NCI-H460 (cell line): ENCODE measurements around the gene STPG1. TPM values are rescaled to one million over a fixed set of nuclear protein-coding genes. Genes with fewer than 3 reads are reported as not detected.

Experiments
- DNase-seq: peaks from one replicate; pipeline ENCODE4 v3.0.0-alpha.2; 2016; ENCODE audit warnings: low read depth; ENCODE audit errors: extremely low read depth
- total RNA-seq: library from RNA; depleted of rRNA; stranded (reverse); fragments of >200 nt; shearing (Covaris generic); gene quantifications from 2 replicates; pipeline ENCODE4 v1.2.3, GENCODE V29; 2014

The STPG1 gene
- total RNA-seq, 1 experiment from 2014 or later, result 16.9 TPM

- no peak for DNase-seq
Observed at GRCh38 chr1:24400065-24400464, 13.5 kb downstream of the STPG1 start.

DNA sequence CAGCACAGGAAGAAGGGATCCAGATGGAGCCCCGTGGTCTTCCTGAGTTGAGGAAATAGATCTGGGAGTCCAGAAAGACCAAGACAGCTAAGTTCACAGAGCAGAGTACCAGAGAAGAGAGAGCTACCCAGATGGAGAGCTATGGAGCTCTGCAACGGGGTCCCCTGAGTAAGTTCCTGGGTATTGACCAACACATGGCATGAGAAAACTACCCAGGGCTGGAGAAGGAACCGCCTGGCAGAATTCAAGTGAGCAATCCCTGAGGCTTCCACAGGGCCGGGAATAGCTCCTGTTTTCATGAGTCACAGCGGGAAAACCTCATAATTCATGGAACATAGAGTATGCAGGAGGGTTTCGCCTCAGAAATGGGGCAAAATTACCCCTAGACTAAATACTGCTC, 19.7 kb downstream of the STPG1 start:
- peak; percentile 33 for DNase-seq

GRCh38 chr1:24392982-24393650, 20.5 kb downstream of the STPG1 start:
- no peak for DNase-seq

- DNase-seq, result no peak
Observed at GRCh38 chr1:24392604-24392946, 21.0 kb downstream of the STPG1 start.

GRCh38 chr1:24391882-24392603, 21.5 kb downstream of the STPG1 start:
- DNase-seq, result peak; percentile 68

DNA sequence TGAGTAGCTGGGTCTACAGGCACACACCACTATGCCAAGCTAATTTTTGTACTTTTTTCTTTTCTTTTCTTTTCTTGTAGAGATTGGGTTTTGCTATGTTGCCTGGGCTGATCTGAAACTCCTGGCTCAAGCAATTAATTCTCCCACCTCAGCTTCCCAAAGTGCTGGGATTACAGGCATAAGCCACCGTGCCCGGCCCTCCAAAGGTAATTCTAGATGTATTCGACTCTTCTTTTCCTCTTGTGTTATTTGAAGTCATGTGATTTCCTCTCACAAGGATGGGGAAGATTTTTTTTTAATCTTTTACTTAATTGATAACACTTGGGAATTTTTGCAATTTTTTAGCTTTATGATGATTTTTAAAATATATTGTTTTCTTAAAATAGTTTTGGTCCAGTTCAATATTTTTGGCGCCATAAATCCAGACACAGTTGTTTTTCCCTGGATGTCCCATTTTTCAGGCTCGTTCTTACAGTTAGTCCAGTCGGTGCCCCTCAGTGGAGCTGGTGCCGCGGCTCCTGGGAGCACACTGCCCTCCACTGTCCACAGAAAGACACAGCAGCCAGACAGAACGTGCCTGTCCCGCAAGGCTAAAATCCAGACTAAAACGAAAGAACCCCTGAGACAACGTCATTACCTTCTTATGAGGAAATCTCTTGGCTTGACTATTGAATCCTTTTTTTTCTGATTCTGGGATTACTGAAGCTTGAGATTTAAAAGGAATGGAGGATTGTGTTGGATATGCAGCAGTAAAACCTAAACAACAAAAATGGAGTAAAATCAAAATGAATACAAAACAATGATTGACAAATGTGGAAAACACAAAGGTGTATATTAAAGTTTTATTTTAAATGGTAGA, 22.4 kb downstream of the STPG1 start:
- DNase-seq, result peak; percentile 82

DNA sequence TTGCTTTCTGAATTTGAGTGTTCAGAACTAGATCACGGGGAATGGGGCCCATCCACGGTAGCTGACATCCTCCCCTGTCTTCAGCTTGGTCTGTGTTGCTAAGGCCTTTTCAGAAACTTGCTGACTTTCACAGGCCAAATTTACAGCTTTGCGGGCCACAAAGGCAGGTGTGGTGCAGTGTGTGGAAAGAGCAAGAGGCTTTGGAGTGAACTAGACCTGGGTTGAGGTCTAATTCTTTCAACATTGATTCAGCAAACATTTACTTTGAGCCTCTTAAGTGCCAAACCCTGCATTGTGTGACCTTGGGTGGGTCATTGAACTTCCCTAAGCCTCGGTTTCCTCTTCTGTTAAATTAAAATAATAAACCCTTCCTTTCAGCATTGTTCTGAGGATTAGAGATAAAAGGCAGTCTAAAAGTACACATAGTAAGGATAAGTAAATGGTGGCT, 24.3 kb downstream of the STPG1 start:
- no peak for DNase-seq

DNA sequence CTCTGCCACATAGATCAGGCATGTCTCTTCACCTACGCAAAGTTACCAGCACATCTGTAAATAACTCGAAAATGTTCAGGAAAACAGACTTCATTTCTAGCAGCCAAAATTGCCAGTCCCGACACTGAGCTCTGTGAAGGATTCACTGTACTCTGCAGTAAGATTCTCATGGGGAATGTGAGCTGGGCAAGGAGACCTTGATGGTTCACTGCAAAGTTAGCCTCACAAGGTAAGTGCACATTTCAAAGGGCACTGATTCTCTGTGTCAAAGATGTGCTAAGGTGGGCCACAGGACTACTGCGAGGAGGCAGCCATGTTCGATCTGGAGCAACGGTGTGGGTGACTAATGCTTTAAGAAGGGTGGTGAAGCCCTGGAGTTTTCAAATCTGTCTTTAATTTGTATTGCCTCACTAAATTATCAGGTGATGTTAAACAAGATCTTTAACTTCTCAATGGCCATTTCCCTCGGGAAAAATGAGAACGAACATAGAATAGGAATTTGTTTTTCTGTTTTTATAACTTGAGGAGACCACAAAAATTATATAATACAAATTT, 25.2 kb downstream of the STPG1 start:
- DNase-seq, result no peak

GRCh38 chr1:24387636-24388175, 25.9 kb downstream of the STPG1 start:
- DNase-seq, result no peak

DNA sequence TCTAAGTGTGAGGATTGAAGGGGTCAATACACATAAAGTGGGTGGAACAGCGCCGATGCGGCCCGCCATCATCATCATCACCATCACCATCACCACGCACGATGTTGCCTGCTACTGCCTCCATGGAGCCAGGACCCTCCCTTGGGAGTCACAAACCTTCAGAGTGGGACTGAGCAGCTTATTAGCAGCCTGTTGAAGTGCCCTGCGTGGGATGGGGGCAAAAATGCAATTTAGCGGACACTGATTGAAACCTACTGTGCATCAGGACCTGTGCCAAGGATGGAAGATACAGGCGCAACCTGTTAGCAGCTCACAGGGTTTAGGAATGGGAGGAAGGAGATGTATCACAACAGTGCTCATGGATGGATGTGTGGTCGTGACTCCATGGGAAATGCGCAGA, 26.7 kb downstream of the STPG1 start:
- no peak for DNase-seq

- DNase-seq, result no peak
Observed at GRCh38 chr1:24386241-24386640, 27.3 kb downstream of the STPG1 start.

DNA sequence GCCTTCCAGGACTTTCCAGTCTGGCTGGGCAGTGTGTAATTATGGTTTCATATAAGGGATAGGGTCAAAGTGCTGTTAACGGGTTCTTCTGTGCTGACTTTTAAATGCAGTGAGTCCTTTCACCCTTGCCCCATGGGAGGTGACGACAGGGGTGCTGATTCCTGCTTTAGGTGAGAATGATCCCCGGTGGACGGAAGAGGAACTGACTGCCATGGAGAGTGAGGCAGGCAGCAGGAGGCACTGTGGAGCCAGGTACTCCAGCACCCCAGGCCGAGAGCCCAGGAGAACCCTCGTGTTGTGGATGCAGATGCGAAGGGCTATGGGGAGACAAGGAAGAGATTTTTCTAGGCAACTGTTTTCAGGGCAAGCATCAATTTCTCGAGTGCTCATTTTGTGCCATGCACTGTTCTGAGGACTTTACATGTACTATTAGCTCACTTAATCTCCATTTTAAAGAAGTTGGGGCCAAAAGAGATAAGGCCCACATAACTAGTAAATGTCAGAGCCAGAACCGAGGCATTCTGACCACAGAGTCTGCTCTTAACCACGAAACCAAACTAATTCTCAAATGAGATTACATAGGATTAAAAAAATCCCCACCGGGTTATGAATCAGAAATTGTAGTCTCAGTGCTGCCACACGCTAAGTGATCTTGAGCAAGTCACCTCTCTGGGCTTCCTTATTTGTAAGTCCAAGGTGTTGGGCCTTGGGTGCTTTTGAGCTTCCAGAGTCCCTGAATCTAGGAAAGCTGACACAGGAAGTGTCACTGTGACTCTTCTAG, 28.2 kb downstream of the STPG1 start:
- DNase-seq, result no peak

DNA sequence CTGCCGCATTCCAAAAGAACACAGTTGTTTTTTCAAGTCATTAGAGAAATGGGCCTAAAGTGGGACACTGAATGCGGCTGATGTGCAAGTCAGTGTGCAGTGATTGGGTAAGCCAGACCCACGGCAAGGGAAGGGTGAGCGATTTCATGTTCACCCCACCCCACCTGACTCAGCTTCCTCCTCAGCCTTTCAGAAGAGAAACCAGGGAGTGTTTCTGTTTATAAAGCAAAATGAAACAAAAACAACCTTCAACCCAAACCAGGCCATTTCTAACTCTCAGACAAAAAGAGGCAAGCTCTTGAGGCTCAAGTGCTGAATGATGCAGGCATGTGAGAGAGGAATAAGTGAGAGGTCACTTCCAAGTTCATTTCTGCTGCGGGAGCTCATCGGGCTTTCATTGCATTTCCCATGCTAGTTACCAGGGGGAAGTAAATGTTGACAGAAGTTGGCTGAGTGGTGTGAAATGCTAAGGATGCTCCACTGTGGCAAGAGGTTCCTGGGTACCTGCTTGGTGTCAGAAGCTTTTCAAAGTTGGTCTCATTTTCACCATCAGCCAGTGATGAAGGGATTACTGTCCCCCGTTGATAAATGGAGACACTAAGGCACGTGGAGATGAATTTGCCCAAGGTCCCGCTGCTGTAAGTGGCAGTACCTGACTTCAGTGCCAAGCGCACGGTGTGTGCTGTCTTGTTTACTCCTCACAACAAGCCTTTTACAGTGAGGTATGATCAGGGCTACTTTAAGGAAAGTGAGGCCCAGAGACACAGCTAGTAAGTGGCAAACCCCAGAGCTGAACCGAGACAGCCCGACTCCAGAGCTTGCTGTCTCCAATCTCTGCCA, 29.1 kb downstream of the STPG1 start:
- peak; percentile 35 for DNase-seq

GRCh38 chr1:24383381-24383940, 30.1 kb downstream of the STPG1 start:
- DNase-seq, result no peak

DNA sequence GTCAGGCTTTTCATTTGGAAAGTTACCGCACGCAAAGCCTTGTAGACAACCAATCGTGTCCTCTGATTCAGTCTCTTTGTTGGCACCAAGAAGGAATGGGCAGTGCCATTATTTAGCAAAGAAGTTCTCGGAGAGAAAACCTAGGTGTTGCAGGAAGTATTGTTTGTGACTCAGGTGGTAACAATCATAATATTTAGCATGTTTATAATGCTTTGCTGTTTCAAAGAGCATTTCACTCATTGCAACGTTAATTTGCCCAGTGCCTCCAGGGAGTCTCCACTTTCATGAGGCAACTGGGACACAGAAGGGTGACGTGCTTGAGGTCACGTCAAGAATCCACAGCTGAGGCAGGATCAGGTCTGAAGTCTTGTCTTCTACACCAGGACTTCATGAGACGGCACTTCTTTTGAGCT, 31.4 kb downstream of the STPG1 start:
- DNase-seq, result no peak

DNA sequence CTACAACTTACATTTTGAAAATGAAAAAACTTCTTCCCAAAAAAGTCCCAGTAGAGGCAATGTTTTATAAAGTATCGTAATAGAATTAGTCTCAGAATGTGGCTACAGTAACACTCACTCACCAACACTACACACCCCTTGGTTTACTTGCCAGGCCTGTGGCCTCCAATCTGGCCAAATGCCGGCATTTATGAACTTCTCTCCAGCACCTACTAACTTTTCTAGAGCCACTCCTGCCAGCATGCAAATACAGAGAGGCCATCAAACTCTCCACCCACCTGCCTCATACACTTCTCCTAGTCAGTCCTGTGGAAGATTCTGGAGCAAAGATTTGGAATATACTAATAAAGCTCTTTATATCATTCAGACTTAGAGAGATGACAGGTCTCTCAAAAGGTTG, 32.3 kb downstream of the STPG1 start:
- no peak for DNase-seq

DNA sequence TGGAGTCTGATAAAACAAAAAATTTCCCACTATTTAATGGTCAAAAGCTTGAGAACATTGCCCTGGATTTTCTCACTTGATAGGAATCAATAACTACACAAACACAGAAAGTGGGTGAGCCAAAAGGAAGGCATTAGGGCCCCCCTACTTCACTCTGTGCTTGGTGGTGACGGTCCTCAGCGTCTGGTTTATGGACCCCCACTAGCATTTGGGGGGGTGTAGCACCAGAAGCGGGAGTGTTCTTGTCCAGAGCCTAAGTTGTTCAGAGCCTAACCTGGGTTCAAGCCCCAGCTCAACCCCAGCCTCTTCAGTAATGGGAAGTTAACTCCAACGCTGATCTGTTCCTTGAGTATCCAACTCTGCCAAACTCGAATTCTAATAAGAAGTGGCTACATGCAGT, 33.1 kb downstream of the STPG1 start:
- DNase-seq, result no peak

DNA sequence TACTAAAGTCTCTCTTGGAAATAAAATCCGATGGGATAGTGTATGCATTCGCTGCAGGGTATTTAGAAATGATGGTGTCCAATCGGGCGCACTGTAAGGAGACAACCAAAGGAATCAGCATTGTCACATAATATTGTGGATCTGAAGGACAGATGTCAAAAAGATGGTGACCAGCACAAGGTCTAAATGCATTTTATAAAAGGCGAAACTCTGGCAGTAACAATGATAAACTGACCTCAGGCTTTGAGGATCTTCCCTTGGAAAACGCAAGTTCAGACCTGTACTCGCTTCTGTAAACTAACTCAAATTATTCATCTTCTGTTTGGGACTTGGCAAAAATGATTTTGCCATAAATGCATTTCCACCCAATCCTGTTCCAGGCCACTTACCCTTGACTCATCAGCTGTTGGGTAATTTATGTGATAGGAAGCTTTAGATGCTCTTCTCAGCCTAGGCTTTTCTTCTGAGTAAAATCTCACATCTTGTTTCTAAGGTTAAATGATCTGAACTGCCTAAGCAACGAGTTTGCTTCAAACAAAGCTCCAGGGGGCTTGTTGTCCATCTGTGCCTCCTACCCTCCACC, 33.8 kb downstream of the STPG1 start:
- no peak for DNase-seq
